H9 (cell line): Measurements from ENCODE around the gene VTCN1. TPM values are rescaled to one million over a fixed set of nuclear protein-coding genes. Genes with fewer than 3 reads are reported as not detected.

Experiments used
- DNase-seq: peaks from one replicate; pipeline ENCODE4 v3.0.0-alpha.2; 2017
- H2AFZ ChIP-seq: one replicate; pipeline ENCODE4 v1.6.1; 2013; ENCODE audit warnings: mild to moderate bottlenecking, low read length, control low read depth, moderate library complexity
- H2AK5ac ChIP-seq: 2 replicates; pipeline ENCODE4 v1.6.1; 2013; ENCODE audit warnings: low read length, control low read depth, mixed read lengths; ENCODE audit not compliant: insufficient read length
- H2BK120ac ChIP-seq: one replicate; pipeline ENCODE4 v1.6.1; 2013; ENCODE audit warnings: low read depth, mild to moderate bottlenecking, low read length, control low read depth, inconsistent platforms; ENCODE audit not compliant: poor library complexity, severe bottlenecking
- H2BK12ac ChIP-seq: 2 replicates; pipeline ENCODE4 v1.6.1; 2013; ENCODE audit warnings: low read length, control low read depth, mixed read lengths, low read depth; ENCODE audit not compliant: insufficient read length
- H2BK15ac ChIP-seq: 2 replicates; pipeline ENCODE4 v1.6.1; 2013; ENCODE audit warnings: low read depth, low read length, control low read depth
- H2BK20ac ChIP-seq: one replicate; pipeline ENCODE4 v1.6.1; 2013; ENCODE audit warnings: low read depth, mild to moderate bottlenecking, low read length, control low read depth, inconsistent platforms; ENCODE audit not compliant: poor library complexity, severe bottlenecking
- H2BK5ac ChIP-seq: 2 replicates; pipeline ENCODE4 v1.6.1; 2013; ENCODE audit warnings: low read length, control low read depth, mixed read lengths; ENCODE audit not compliant: insufficient read length
- H3K14ac ChIP-seq: 2 replicates; pipeline ENCODE4 v1.6.1; 2013; ENCODE audit warnings: low read length, control low read depth; ENCODE audit not compliant: insufficient read depth
- H3K18ac ChIP-seq: 2 replicates; pipeline ENCODE4 v1.6.1; 2013; ENCODE audit warnings: low read depth, mild to moderate bottlenecking, mixed read lengths, low read length, control low read depth; ENCODE audit not compliant: insufficient read length
- H3K23ac ChIP-seq: 2 replicates; pipeline ENCODE4 v1.6.1; 2013; ENCODE audit warnings: low read length, control low read depth, mixed read lengths, low read depth; ENCODE audit not compliant: insufficient read length
- H3K23me2 ChIP-seq: 2 replicates; pipeline ENCODE4 v1.6.1; 2013; ENCODE audit warnings: low read depth, mild to moderate bottlenecking, mixed read lengths, low read length, control low read depth; ENCODE audit not compliant: insufficient read length, poor library complexity, severe bottlenecking
- H3K27ac ChIP-seq: 2 replicates; pipeline ENCODE4 v1.5.1; 2013; ENCODE audit warnings: low read length, control low read depth, mixed read lengths, low read depth; ENCODE audit not compliant: insufficient read length
- H3K27me3 ChIP-seq: 2 replicates; pipeline ENCODE4 v1.6.1; 2013; ENCODE audit warnings: low read length, control low read depth, inconsistent platforms; ENCODE audit not compliant: insufficient read depth
- H3K4ac ChIP-seq: 2 replicates; pipeline ENCODE4 v1.6.1; 2013; ENCODE audit warnings: low read depth, mild to moderate bottlenecking, control low read depth, inconsistent platforms, low read length, moderate library complexity
- H3K4me1 ChIP-seq: 2 replicates; pipeline ENCODE4 v1.6.1; 2013; ENCODE audit warnings: low read length, control low read depth, inconsistent platforms; ENCODE audit not compliant: insufficient read depth
- H3K4me2 ChIP-seq: 2 replicates; pipeline ENCODE4 v1.6.1; 2013; ENCODE audit warnings: low read length, control low read depth, mixed read lengths; ENCODE audit not compliant: insufficient read length, insufficient read depth
- H3K56ac ChIP-seq: 2 replicates; pipeline ENCODE4 v1.6.1; 2013; ENCODE audit warnings: low read depth, mild to moderate bottlenecking, mixed read lengths, low read length, control low read depth; ENCODE audit not compliant: insufficient read length
- H3K79me1 ChIP-seq: 2 replicates; pipeline ENCODE4 v1.6.1; 2013; ENCODE audit warnings: low read depth, mild to moderate bottlenecking, moderate library complexity, low read length, control low read depth, inconsistent platforms; ENCODE audit not compliant: insufficient read depth, poor library complexity, severe bottlenecking
- H3K79me2 ChIP-seq: 2 replicates; pipeline ENCODE4 v1.6.1; 2013; ENCODE audit warnings: low read length, control low read depth, inconsistent platforms; ENCODE audit not compliant: insufficient read depth
- H3K9ac ChIP-seq: 2 replicates; pipeline ENCODE4 v1.6.1; 2013; ENCODE audit warnings: low read length, control low read depth, mixed read lengths; ENCODE audit not compliant: insufficient read length; ENCODE audit errors: extremely low read depth
- H3K9me3 ChIP-seq: one replicate; pipeline ENCODE4 v1.6.1; 2013; ENCODE audit warnings: low read depth, low read length, inconsistent platforms; ENCODE audit not compliant: control insufficient read depth
- H3T11ph ChIP-seq: one replicate; pipeline ENCODE4 v1.6.1; 2013; ENCODE audit warnings: mild to moderate bottlenecking, low read length, control low read depth, inconsistent platforms
- H4K20me1 ChIP-seq: one replicate; pipeline ENCODE4 v1.6.1; 2013; ENCODE audit not compliant: control insufficient read depth, insufficient read length, insufficient read depth
- H4K5ac ChIP-seq: 2 replicates; pipeline ENCODE4 v1.6.1; 2013; ENCODE audit warnings: low read depth, mild to moderate bottlenecking, mixed read lengths, low read length, control low read depth; ENCODE audit not compliant: insufficient read length
- H4K8ac ChIP-seq: replicated peaks from 2 replicates; pipeline ENCODE4 v1.6.1; 2013; ENCODE audit warnings: low read length, control low read depth, mixed read lengths, low read depth; ENCODE audit not compliant: insufficient read length
- H4K91ac ChIP-seq: 2 replicates; pipeline ENCODE4 v1.6.1; 2013; ENCODE audit warnings: low read depth, mild to moderate bottlenecking, moderate library complexity, mixed read lengths, low read length, control low read depth; ENCODE audit not compliant: insufficient read length
- H3K27ac Mint-ChIP-seq, 3 experiments: 2 replicates in 2 of 3; 3 replicates in 1 of 3; pipeline ENCODE4 v1.8.0; 2020 to 2021; ENCODE audit warnings: mixed read lengths in 3 of 3, mild to moderate bottlenecking in 1 of 3, moderate library complexity in 1 of 3
- H3K27me3 Mint-ChIP-seq: 2 replicates; pipeline ENCODE4 v1.8.0; 2021; ENCODE audit warnings: low read depth, mild to moderate bottlenecking, moderate library complexity, mixed read lengths
- H3K36me3 Mint-ChIP-seq, 3 experiments: 2 replicates in 2 of 3; 3 replicates in 1 of 3; pipeline ENCODE4 v1.8.0; 2020 to 2021; ENCODE audit warnings: low read depth in 3 of 3, mixed read lengths in 3 of 3; ENCODE audit not compliant: insufficient read depth in 1 of 3
- H3K4me1 Mint-ChIP-seq, 2 experiments: 2 replicates each; pipeline ENCODE4 v1.8.0; 2020; ENCODE audit warnings: mixed read lengths in 2 of 2
- H3K4me3 Mint-ChIP-seq, 2 experiments: 2 replicates in 1 of 2; 3 replicates in 1 of 2; pipeline ENCODE4 v1.8.0; 2020 to 2021; ENCODE audit warnings: mild to moderate bottlenecking in 2 of 2, mixed read lengths in 2 of 2, moderate library complexity in 1 of 2
- H3K9me3 Mint-ChIP-seq, 2 experiments: 2 replicates in 1 of 2; 3 replicates in 1 of 2; pipeline ENCODE4 v1.8.0; 2020; ENCODE audit warnings: mild to moderate bottlenecking in 2 of 2, mixed read lengths in 2 of 2, moderate library complexity in 1 of 2
- WGBS: extraction: QIAGEN DNeasy Blood & Tissue Kit; methylation state at CpG from one replicate; pipeline ENCODE4 v1.1.7; 2013; ENCODE audit warnings: missing lambda C conversion rate, low lambda C conversion rate, mixed read lengths; ENCODE audit not compliant: insufficient read length; ENCODE audit errors: extremely low coverage; 5-methylcytosine and 5-hydroxymethylcytosine counted together
- total RNA-seq: library from RNA; stranded (reverse); gene quantifications from 2 replicates; pipeline ENCODE4 v1.2.1, GENCODE V29; 2021
- TF ChIP-seq, protein P1 (sequence below): fragments of 200-600 bp; sonication (generic); conservative IDR thresholded peaks from 3 replicates; pipeline ENCODE4 v1.8.0; 2021; ENCODE audit warnings: antibody characterized with exemption, mild to moderate bottlenecking

VTCN1 gene
- total RNA-seq, 1 experiment from 2014 or later = 0.33 TPM

- no peak overlapping the region for H3K14ac ChIP-seq
- H3T11ph ChIP-seq = no peak overlapping the region
- no peak overlapping the region for H4K5ac ChIP-seq
- H3K23ac ChIP-seq = no peak overlapping the region
- no peak overlapping the region for H2BK120ac ChIP-seq
- peaks cover 3% of the 10 kb centered on the region; the same call in 1 of the 2 replicates for H3K4me1 ChIP-seq
- Mint-ChIP-seq H3K27me3 (no peaks in the 10 kb centered on the region), H3K4me3 (no peak overlapping the region), H3K27ac (no peak overlapping the region), H3K4me1 (peaks cover 21 to 24% of the 10 kb centered on the region in 2 experiments), H3K9me3 (peaks cover 8 to 9% of the 10 kb centered on the region in 2 experiments; a peak in 4 of 5 replicates), H3K36me3 (peaks cover 5 to 14% (median 11%) of the 10 kb centered on the region in 3 experiments; a peak in 6 of 7 replicates)
- H2BK15ac ChIP-seq = no peak overlapping the region
- H3K23me2 ChIP-seq = no peaks in the 10 kb centered on the region
- TF ChIP-seq, protein P1, sequence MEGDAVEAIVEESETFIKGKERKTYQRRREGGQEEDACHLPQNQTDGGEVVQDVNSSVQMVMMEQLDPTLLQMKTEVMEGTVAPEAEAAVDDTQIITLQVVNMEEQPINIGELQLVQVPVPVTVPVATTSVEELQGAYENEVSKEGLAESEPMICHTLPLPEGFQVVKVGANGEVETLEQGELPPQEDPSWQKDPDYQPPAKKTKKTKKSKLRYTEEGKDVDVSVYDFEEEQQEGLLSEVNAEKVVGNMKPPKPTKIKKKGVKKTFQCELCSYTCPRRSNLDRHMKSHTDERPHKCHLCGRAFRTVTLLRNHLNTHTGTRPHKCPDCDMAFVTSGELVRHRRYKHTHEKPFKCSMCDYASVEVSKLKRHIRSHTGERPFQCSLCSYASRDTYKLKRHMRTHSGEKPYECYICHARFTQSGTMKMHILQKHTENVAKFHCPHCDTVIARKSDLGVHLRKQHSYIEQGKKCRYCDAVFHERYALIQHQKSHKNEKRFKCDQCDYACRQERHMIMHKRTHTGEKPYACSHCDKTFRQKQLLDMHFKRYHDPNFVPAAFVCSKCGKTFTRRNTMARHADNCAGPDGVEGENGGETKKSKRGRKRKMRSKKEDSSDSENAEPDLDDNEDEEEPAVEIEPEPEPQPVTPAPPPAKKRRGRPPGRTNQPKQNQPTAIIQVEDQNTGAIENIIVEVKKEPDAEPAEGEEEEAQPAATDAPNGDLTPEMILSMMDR = no peak
- no peaks in the 10 kb centered on the region for H3K27me3 ChIP-seq
- no peaks in the 10 kb centered on the region for H3K9me3 ChIP-seq
- no CpG with 5 or more reads among the region's 5 CpGs for WGBS
- H2AFZ ChIP-seq = no peak overlapping the region
- H4K8ac ChIP-seq = no peak overlapping the region
- H4K91ac ChIP-seq = no peak overlapping the region
- no peak overlapping the region for H2BK5ac ChIP-seq
- no peak overlapping the region for H3K27ac ChIP-seq
- H2AK5ac ChIP-seq = no peak overlapping the region
- H3K56ac ChIP-seq = no peak overlapping the region
- no peak overlapping the region for H3K4ac ChIP-seq
- no peak for DNase-seq
- H3K79me1 ChIP-seq = no peaks in the 10 kb centered on the region
- no peak overlapping the region for H3K18ac ChIP-seq
- H4K20me1 ChIP-seq = no peaks in the 10 kb centered on the region
- no peak overlapping the region for H3K4me2 ChIP-seq
- H3K9ac ChIP-seq = no peak overlapping the region
- no peaks in the 10 kb centered on the region for H3K79me2 ChIP-seq
- H2BK20ac ChIP-seq = no peak overlapping the region
- H2BK12ac ChIP-seq = no peak overlapping the region
Measured at GRCh38 chr1:117147856-117148588, 62.7 kb downstream of the VTCN1 start.
